Coronary artery (tissue), 2 donors: ENCODE results near the gene CNNM2.

ENCODE experiments used
- DNase-seq: peaks from one replicate; pipeline ENCODE4 v3.0.0-alpha.2; 2017; ENCODE audit warnings: low spot score
- H3K27ac ChIP-seq, 2 donors: fragments of 200-600 bp; sonication (generic); one replicate each; pipeline ENCODE4 v1.5.1; 2016 to 2019
- H3K4me3 ChIP-seq: fragments of 200-600 bp; sonication (generic); 2 replicates; pipeline ENCODE4 v1.5.1; 2016; ENCODE audit warnings: mild to moderate bottlenecking, moderate library complexity
- TF ChIP-seq, protein P1 (sequence below): fragments of 200-600 bp; sonication (generic); IDR thresholded peaks from one replicate; pipeline ENCODE4 v1.5.1; 2019; ENCODE audit warnings: antibody characterized with exemption

Gene CNNM2

GRCh38 chr10:103069453-103070331, 151.6 kb downstream of the CNNM2 start:
- H3K27ac ChIP-seq = peak overlapping the region; percentile 8 to 64
- H3K4me3 ChIP-seq = no peak overlapping the region
- TF ChIP-seq, protein P1, sequence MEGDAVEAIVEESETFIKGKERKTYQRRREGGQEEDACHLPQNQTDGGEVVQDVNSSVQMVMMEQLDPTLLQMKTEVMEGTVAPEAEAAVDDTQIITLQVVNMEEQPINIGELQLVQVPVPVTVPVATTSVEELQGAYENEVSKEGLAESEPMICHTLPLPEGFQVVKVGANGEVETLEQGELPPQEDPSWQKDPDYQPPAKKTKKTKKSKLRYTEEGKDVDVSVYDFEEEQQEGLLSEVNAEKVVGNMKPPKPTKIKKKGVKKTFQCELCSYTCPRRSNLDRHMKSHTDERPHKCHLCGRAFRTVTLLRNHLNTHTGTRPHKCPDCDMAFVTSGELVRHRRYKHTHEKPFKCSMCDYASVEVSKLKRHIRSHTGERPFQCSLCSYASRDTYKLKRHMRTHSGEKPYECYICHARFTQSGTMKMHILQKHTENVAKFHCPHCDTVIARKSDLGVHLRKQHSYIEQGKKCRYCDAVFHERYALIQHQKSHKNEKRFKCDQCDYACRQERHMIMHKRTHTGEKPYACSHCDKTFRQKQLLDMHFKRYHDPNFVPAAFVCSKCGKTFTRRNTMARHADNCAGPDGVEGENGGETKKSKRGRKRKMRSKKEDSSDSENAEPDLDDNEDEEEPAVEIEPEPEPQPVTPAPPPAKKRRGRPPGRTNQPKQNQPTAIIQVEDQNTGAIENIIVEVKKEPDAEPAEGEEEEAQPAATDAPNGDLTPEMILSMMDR = peak; percentile 44
- no peak for DNase-seq

DNA sequence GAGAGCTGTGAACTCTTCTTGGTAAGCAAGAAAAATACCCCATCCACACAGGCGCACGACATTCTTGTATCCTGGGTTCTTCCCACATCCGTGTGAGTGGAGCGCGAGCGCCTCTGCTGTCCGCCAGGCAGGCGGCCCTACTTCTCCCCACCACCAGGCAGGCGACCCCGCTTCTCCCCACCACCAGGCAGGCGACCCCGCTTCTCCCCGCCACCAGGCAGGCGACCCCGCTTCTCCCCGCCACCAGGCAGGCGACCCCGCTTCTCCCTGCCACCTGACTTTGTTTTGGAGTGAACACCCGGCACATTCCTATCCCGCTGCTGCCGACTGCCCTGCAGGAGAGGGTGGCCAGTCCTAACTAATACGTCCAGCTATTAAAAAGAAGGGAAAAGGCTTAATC, 154.2 kb downstream of the CNNM2 start:
- H3K27ac ChIP-seq = peak overlapping the region in 1 of 2 donors; percentile 33
- TF ChIP-seq, protein P1 = no peak
- no peak overlapping the region for H3K4me3 ChIP-seq
- DNase-seq = no peak

DNA sequence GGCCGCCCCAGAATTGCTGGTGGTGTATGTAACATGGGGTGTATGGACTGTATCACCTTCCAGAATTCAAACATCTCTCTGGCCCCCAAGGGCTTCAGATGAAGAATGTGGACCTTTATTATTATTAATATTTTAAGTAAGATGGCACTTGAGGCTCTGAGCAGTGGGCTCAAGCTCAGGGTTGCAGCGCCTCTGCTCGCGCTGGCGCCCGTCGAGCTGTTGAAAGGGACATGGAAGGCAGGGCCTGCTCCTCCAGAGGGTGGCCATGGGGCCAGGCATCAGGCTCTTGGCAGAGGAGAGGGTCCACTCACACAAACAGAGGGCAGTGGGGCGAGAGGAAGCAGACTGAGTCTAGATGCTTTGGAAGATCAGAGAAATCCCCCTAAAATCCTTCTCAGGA, 154.8 kb downstream of the CNNM2 start:
- no peak overlapping the region for H3K27ac ChIP-seq
- no peak for DNase-seq
- TF ChIP-seq, protein P1 = no peak
- no peak overlapping the region for H3K4me3 ChIP-seq

DNA sequence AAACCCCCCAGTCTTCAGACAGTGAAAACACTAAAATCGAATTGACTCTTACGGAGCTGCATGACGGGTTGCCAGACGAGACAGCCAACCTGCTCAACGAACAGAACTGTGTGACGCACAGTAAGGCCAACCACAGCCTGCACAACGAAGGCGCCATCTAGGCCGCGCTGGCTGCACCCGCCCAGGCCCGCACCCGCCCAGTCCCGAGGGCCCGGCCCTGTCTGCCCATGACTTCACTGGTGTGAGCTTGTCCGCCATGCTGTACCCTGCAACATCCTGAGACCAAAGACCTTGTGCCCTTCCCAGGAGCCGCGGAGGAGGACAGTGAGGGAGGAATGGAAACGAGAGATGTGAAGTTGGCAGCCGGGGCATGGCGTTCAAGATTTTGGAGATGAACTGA, 158.9 kb downstream of the CNNM2 start:
- peak overlapping the region in 1 of 2 donors; percentile 73 for H3K27ac ChIP-seq
- DNase-seq = no peak
- no peak overlapping the region for H3K4me3 ChIP-seq
- TF ChIP-seq, protein P1 = no peak

GRCh38 chr10:103077491-103078308, 159.6 kb downstream of the CNNM2 start:
- no peak overlapping the region for H3K4me3 ChIP-seq
- TF ChIP-seq, protein P1 = no peak

GRCh38 chr10:103078309-103078615, 160.2 kb downstream of the CNNM2 start:
- DNase-seq = no peak
- TF ChIP-seq, protein P1 = no peak

More at GRCh38 chr10:103077491-103078308, 159.6 kb downstream of the CNNM2 start:
- DNase-seq = no peak
- peak overlapping the region; percentile 66 to 73 for H3K27ac ChIP-seq

More at GRCh38 chr10:103078309-103078615, 160.2 kb downstream of the CNNM2 start:
- Histone ChIP-seq H3K27ac (peak overlapping the region; percentile 66 to 73), H3K4me3 (no peak overlapping the region)
